Fibroblast of lung (primary cell): Measurements from ENCODE around the gene PARP8.

Experiments
- EZH2 ChIP-seq: IDR thresholded peaks from 2 replicates; pipeline ENCODE4 v1.5.1; 2012; ENCODE audit warnings: low read length, control low read depth, mild to moderate bottlenecking; ENCODE audit errors: missing control alignments
- TF ChIP-seq, protein P1 (sequence below), 2 donors: IDR thresholded peaks in 1 of 2; conservative IDR thresholded peaks in 1 of 2; 1 replicate in 1 of 2; 2 replicates in 1 of 2; pipeline ENCODE4 v1.5.1; 2011 to 2012; ENCODE audit warnings: low read length in 2 of 2, control low read depth in 1 of 2, inconsistent platforms in 1 of 2, low read depth in 1 of 2, mild to moderate bottlenecking in 1 of 2

- TF ChIP-seq, protein P1, sequence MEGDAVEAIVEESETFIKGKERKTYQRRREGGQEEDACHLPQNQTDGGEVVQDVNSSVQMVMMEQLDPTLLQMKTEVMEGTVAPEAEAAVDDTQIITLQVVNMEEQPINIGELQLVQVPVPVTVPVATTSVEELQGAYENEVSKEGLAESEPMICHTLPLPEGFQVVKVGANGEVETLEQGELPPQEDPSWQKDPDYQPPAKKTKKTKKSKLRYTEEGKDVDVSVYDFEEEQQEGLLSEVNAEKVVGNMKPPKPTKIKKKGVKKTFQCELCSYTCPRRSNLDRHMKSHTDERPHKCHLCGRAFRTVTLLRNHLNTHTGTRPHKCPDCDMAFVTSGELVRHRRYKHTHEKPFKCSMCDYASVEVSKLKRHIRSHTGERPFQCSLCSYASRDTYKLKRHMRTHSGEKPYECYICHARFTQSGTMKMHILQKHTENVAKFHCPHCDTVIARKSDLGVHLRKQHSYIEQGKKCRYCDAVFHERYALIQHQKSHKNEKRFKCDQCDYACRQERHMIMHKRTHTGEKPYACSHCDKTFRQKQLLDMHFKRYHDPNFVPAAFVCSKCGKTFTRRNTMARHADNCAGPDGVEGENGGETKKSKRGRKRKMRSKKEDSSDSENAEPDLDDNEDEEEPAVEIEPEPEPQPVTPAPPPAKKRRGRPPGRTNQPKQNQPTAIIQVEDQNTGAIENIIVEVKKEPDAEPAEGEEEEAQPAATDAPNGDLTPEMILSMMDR (conservative IDR thresholded peaks at IDR 0.05 in 1 of 2, IDR thresholded peaks at IDR 0.05 in 1 of 2; ENCODE audit: low read depth in 1 of 2, low read length in 2 of 2), result no peak
- TF ChIP-seq EZH2, result no peak
These were observed 82.7 kb downstream of the PARP8 start for GRCh38 chr5:50749181-50749580.
